Psoas muscle (tissue), 8 donors: Measurements from ENCODE around the gene TFF1. TPM values are rescaled to one million over a fixed set of nuclear protein-coding genes. Genes with fewer than 3 reads are reported as not detected.

Source experiments
- ATAC-seq, 4 donors: fragments of 200-7000 bp; cut with Tn5 transposase; one replicate each; pipeline ENCODE4 v1.9.1; 2020; ENCODE audit warnings: moderate library complexity in 3 of 4, mild to moderate bottlenecking in 2 of 4
- DNase-seq, 2 donors: peaks; one replicate each; pipeline ENCODE4 v3.0.0-alpha.2; 2020
- H3K27ac ChIP-seq: fragments of 200-600 bp; one replicate; pipeline ENCODE4 v1.8.0; 2022
- H3K27me3 ChIP-seq, 3 donors: fragments of 200-600 bp in 1 of 3; one replicate each; pipeline versions ENCODE4 v1.6.1 to v1.8.0; 2013 to 2022; ENCODE audit warnings: low read length in 2 of 3, mild to moderate bottlenecking in 2 of 3, moderate library complexity in 1 of 3; ENCODE audit not compliant: insufficient read depth in 3 of 3
- H3K36me3 ChIP-seq, 2 donors: fragments of 200-600 bp in 1 of 2; one replicate each; pipeline versions ENCODE4 v1.6.1 to v1.8.0; 2013 to 2022; ENCODE audit warnings: low read depth in 1 of 2, mild to moderate bottlenecking in 1 of 2, moderate library complexity in 1 of 2; ENCODE audit not compliant: insufficient read depth in 1 of 2
- H3K4me1 ChIP-seq: fragments of 200-600 bp; one replicate; pipeline ENCODE4 v1.8.0; 2022
- H3K4me3 ChIP-seq: fragments of 200-600 bp; one replicate; pipeline ENCODE4 v1.8.0; 2022; ENCODE audit warnings: mild to moderate bottlenecking
- H3K9me3 ChIP-seq: fragments of 200-600 bp; one replicate; pipeline ENCODE4 v1.8.0; 2022
- WGBS, 3 donors: extraction: QIAGEN DNeasy Blood & Tissue Kit; methylation state at CpG; one replicate each; pipeline versions ENCODE4 v1.1.6 to v1.1.7; 2013; 5-methylcytosine and 5-hydroxymethylcytosine counted together
- intact Hi-C, 2 donors: fragments of 100-400 bp; cut with DNase I; formaldehyde crosslinking; loops; one replicate each; pipeline versions ENCODE4 v1.11.0 to v1.14.2; 2022
- polyA plus RNA-seq, 3 donors: library from polyadenylated mRNA; stranded (reverse); fragments of 200-250 nt; gene quantifications; one replicate each; pipeline ENCODE4 v1.2.3, GENCODE V29; 2013
- total RNA-seq, 4 donors: library from RNA; stranded (reverse); fragmentation: NEBNext Ultra II Directional in 2 of 4; extraction: Animal tissue kit (Norgen Biotek cat#: 25700) in 2 of 4; gene quantifications; one replicate each; pipeline versions ENCODE4 v1.2.1 to v1.2.4, GENCODE V29; 2021 to 2023
- TF ChIP-seq, protein P1 (sequence below): fragments of 200-600 bp; IDR thresholded peaks from one replicate; pipeline ENCODE4 v1.8.0; 2022; ENCODE audit warnings: antibody characterized with exemption
- donor health status: healthy with polysubstance abuse.
- donor health status: DM: no; HTN: no; CAD: no; lungs with moderate emphysema.
- donor health status: Bipolar disorder and iron deficiency.
- donor health status: healthy.
- donor health status: DM: yes; HTN: yes; CAD: no.
- donor health status: DM: no; HTN: no; CAD: no.
- donor health status: DM: no; HTN: no; CAD: no.
- donor health status: DM: yes; HTN: yes; CAD: no.

TFF1 gene
- total and polyA plus RNA-seq, 7 donors: 0.16 TPM; not detected in 6

DNA sequence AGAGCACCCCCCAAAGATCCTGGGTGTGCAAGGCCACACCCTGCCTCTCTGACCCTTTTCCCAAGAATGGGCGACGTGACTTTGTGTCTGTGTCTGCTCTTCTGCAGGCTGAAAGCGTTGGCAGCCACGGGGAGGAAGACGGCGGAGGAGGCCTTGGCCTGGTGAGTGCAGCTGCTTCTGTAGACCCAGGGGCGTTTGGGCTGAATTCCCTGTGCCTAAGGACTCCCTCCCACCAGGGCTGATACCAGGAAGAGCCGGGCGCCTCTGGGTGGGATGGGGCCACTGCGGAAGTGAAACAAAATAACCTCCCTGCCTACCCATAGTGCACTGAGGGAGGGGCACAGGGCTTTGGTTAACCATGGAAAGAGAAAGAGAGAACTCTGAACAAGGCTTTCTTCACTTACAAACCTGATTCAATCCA is 39.9 kb upstream of the TFF1 start:
- Histone ChIP-seq H3K36me3 (no peaks in the 10 kb centered on the region), H3K27me3 (peaks cover 0 to 31% (median 2%) of the 10 kb centered on the region in 3 donors), H3K4me3 (no peak overlapping the region), H3K4me1 (no peaks in the 10 kb centered on the region), H3K27ac (no peak overlapping the region), H3K9me3 (peaks cover 5% of the 10 kb centered on the region)
- DNase-seq (no peak), ATAC-seq (no peak)
- intact Hi-C loops: no loop called here
- 69 to 80% (median 78%) methylated on average over 10 of the region's 10 CpGs for WGBS, 3 donors
- TF ChIP-seq, protein P1, sequence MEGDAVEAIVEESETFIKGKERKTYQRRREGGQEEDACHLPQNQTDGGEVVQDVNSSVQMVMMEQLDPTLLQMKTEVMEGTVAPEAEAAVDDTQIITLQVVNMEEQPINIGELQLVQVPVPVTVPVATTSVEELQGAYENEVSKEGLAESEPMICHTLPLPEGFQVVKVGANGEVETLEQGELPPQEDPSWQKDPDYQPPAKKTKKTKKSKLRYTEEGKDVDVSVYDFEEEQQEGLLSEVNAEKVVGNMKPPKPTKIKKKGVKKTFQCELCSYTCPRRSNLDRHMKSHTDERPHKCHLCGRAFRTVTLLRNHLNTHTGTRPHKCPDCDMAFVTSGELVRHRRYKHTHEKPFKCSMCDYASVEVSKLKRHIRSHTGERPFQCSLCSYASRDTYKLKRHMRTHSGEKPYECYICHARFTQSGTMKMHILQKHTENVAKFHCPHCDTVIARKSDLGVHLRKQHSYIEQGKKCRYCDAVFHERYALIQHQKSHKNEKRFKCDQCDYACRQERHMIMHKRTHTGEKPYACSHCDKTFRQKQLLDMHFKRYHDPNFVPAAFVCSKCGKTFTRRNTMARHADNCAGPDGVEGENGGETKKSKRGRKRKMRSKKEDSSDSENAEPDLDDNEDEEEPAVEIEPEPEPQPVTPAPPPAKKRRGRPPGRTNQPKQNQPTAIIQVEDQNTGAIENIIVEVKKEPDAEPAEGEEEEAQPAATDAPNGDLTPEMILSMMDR: no peak

DNA sequence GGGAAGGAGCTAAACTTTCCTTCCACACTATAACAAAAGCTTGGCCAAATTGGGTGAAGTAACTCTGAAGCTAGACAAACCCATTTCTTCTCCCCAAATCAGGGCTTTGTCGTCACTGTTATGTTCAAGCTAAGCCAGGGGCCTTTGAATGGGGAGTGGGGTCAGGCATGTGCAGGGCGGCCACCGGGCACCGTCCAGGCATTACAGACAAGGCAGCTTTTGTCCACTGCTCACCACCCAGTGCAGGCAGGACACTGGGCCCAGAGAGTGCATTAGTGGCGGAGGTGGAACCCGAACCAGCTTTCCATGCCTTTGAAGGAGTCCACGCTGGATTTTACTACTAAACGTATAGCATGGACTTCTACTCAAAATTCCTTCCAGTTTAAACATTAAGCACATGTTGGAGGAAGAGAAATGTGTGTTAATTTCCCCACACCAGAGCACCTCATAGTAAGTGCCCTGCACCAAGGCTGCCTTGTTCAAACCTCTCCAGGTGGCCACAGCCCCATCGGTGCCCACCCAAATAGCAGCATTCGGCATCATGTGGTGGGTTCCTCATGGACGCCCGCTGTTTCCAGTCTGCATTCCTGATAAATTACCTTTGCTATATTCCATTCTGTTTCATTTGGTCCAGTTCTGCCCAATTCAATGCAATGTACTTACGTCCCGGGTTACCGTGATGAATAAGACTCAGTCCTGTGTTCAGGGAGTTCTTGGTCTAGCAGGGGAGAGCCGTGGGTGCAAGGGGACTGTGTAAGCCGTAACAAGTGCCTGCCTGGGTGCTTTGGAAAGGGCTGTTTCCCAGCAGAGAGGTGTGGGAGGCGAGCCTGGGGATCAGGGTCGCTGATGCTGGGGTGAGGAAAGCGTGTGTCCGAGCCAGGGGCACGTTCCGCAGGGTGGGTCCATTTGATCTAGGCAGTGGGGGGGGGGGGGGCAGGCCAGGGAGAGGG is 39.0 kb upstream of the TFF1 start:
- intact Hi-C loops: no loop called here
- no peak overlapping the region for H3K27ac ChIP-seq
- H3K4me3 ChIP-seq: no peak overlapping the region
- no peak for DNase-seq
- H3K9me3 ChIP-seq: peaks cover 5% of the 10 kb centered on the region
- TF ChIP-seq, protein P1: no peak
- no peaks in the 10 kb centered on the region for H3K4me1 ChIP-seq
- H3K27me3 ChIP-seq: peaks cover 0 to 25% (median 2%) of the 10 kb centered on the region in 3 donors
- 85 to 94% (median 90%) methylated on average over 23 of the region's 23 CpGs for whole genome bisulfite sequencing, 3 donors
- H3K36me3 ChIP-seq: no peaks in the 10 kb centered on the region
- no peak for ATAC-seq

DNA sequence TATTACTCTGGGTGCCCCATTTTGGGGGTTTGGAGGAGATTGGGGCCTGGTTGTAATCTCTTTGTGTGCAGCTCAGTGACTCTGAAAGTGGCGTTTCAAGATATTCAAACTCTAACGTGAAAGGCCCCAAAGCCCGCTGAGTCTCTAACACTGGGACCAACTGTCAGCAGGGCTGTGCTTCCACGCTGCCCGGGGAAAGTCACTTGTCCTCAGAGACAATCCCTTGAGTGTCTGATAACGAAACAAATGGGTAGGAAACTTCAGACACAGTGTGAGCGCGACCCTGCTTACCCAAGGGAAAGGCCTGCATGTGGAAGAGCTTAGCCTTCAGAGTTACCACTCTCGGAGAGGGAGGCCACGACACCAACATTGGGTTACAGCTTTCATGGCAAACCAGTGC is 38.2 kb upstream of the TFF1 start:
- TF ChIP-seq, protein P1: no peak
- no peak for ATAC-seq
- Histone ChIP-seq H3K27ac (no peak overlapping the region), H3K36me3 (no peaks in the 10 kb centered on the region), H3K27me3 (peaks cover 0 to 22% (median 2%) of the 10 kb centered on the region in 3 donors), H3K4me3 (no peak overlapping the region), H3K4me1 (no peaks in the 10 kb centered on the region), H3K9me3 (peaks cover 5% of the 10 kb centered on the region)
- intact Hi-C loops: no loop called here
- 69 to 72% (median 71%) methylated on average over 10 of the region's 10 CpGs for WGBS, 3 donors
- no peak for DNase-seq

DNA sequence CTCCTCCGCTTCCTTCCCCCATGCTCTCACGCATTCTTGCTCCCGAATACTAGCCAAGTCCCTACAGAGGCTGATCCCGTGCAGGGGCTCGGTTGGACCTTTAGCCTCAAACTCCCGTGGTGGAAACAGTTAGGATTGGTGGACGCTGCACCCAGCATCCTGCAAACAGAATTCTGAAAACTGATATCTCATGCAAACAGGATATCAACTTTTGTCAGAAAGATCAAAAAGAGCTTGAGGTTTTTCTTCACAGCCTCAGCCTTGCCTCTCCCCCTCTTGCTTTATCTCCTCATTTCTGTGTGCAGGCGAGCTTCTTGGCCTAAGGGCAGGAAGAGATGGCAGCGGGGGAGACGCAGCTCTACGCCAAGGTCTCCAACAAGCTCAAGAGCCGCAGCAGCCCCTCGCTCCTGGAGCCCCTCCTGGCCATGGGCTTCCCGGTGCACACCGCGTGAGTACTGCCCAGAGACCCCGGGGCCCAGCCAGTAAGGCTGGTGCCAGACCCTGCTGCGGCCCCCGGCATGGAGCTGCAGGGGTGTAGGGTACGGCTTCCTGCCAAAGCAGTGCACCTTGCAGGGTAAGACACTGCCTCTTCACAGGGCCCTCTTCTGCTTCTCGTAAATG is 37.4 kb upstream of the TFF1 start, which contains the start of gene UBASH3A:
TSS of gene UBASH3A (plus strand) at position 292 of the 621 bp plus-strand sequence. CDS start at position 336, 44 bp downstream.
- Histone ChIP-seq H3K36me3 (no peaks in the 10 kb centered on the region), H3K27me3 (peaks cover 0 to 20% (median 0%) of the 10 kb centered on the region in 3 donors), H3K9me3 (peaks cover 5% of the 10 kb centered on the region), H3K27ac (no peak within 1 kb of the TSS), H3K4me3 (no peak within 1 kb of the TSS), H3K4me1 (no peaks in the 10 kb centered on the region)
- TF ChIP-seq, protein P1: no peak
- ATAC-seq (no peak), DNase-seq (no peak)
- intact Hi-C loops: no loop called here
- 77 to 78% (median 78%) methylated on average over 21 of the region's 21 CpGs for WGBS, 3 donors
